Cerebellar nuclear complex (tissue), 1 donor: ENCODE results near the gene GAS7.

ENCODE experiments used
- DNase-seq, 2 experiments: peaks; one replicate each; lab custom pipeline; 2025; lab: John Stamatoyannopoulos, UW

The GAS7 gene

GRCh38 chr17:10135539-10136257 lies 62.7 kb downstream of the GAS7 start:
- DNase-seq, result no peak

GRCh38 chr17:10130677-10131076 lies 67.7 kb downstream of the GAS7 start:
- no peak for DNase-seq

- DNase-seq, result no peak
Measured at GRCh38 chr17:10130263-10130662, 68.1 kb downstream of the GAS7 start.

DNA sequence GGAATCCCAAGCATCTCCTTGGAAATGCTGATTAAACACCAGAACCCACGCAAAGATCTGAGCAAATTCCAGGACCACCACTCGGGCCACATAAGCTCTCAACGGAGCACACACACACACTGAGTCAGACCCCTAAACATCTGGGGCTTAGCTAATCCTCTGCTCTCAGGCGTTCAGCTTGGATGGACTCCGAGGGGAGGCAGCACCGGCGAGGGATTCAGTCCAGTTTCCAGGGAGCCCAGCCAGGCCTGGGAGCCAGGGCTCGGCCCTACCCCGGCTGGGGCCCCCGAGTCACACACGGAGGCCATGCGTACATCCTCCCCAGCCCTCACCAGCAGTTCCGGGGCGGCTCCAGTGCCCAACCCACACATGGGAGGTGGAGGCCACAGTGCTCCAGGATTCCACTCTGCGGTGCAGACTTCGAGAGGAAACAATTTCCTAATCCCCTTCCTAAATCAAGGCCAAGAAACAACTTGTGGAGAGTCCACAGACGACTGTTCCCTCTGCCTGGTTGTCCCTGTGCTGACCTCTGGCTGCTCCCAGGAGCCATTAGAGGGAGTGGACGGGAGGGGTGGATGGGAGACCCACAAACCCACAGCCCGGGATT lies 70.5 kb downstream of the GAS7 start:
- DNase-seq, result no peak

- no peak for DNase-seq
Measured at GRCh38 chr17:10126616-10127501, 71.5 kb downstream of the GAS7 start.

DNA sequence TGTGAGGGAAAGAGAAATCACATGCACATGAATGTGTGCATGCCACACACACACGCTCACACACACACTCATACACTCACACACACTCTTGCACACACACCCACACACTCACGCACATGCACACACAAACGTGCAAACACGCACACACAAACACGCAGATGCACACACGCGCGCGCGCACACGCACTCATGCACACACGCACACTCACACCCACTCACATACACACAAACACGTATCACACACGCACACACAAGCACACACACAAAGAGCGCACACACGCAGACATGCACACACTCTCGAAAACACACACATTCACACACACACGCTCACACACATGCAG lies 72.2 kb downstream of the GAS7 start:
- no peak for DNase-seq

DNA sequence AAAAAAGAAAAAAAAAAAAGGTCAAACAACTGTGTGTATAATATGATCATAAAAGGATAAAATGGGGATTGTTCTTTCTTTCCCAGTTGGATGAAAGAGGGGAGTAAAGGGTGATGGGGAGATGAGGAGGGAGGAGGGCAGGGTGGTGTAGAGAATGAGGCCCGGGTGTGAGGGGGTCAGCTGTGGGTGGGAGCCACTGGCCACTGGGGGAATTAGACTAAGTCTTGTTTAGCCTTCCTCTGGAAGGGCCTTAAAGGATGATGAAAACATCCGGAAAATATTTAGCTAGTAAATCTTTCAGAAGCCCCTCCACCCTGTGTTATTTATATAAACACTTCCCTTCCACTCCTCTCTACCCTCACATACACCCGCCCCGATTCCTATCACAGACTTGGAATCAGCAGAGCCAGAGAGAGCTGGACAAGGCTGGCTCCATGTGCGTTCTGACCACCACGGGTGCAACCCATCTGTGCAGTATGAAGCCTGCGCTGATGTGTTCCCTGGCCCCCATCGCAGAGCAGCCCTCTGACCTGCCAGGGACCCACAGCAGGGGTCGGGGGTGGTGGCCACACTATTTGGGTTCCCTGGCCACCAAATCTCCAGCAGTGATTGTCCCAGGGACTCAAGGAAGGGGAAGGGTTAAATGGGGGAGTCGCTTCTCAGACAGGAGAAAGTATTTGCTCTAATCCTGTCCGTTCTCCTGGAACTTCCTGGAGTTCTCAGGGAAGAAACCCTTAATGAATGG lies 72.7 kb downstream of the GAS7 start:
- DNase-seq, result no peak

- no peak for DNase-seq
Measured at GRCh38 chr17:10123093-10123492, 75.3 kb downstream of the GAS7 start.

DNA sequence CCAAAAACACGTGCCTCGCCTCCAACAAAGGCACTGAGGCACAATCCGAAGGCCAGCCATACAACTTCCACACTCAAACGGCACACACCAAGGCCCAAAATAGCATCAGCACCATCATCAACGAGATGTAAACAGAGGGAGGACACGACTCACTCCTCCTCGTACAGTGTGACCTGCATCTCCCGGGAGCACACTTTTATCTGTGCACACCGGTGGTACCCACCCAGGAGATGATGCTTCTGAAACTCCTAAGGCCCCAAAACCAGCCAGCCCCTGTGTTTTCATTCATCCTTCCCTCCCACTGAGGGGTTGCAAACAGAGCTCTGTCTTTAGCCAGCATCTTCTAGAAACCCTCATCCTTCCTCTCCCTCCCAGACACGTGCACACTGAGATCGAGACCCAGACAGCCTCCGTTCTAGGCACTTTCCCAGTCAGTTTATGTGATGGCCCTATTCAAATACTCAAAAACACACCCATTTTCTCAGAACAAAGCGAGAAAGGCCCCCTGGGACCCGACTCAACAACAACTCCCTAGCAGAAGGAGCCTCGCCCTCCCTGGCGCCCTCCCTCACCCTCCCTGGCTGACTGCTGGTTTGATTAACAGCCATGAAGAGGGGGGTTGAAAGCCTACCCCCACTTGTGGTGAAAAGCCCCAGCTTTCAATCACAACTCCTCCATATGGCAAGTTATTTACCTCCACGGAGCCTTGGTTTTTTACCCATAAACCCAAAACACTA lies 76.3 kb downstream of the GAS7 start:
- DNase-seq, result no peak

GRCh38 chr17:10120749-10121148 lies 77.7 kb downstream of the GAS7 start:
- no peak for DNase-seq

DNA sequence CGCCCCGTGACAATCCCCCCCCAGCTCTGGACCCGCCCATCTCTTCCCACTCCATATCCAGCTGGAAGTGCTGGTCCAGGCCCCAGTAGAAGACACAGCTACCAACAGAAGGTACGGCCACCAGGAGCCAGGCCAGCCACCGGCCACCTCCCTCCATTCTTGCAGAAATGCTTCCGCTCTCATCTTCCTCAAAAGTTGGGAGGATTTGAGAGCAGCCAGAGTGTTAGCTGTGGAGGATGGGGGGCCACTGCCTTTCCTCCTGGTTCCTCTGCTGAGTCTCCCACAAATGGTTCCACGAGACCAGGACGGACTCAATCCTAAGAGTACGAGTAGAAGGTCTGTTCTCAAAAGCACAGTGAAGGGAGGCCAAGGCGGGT lies 78.3 kb downstream of the GAS7 start:
- no peak for DNase-seq

DNA sequence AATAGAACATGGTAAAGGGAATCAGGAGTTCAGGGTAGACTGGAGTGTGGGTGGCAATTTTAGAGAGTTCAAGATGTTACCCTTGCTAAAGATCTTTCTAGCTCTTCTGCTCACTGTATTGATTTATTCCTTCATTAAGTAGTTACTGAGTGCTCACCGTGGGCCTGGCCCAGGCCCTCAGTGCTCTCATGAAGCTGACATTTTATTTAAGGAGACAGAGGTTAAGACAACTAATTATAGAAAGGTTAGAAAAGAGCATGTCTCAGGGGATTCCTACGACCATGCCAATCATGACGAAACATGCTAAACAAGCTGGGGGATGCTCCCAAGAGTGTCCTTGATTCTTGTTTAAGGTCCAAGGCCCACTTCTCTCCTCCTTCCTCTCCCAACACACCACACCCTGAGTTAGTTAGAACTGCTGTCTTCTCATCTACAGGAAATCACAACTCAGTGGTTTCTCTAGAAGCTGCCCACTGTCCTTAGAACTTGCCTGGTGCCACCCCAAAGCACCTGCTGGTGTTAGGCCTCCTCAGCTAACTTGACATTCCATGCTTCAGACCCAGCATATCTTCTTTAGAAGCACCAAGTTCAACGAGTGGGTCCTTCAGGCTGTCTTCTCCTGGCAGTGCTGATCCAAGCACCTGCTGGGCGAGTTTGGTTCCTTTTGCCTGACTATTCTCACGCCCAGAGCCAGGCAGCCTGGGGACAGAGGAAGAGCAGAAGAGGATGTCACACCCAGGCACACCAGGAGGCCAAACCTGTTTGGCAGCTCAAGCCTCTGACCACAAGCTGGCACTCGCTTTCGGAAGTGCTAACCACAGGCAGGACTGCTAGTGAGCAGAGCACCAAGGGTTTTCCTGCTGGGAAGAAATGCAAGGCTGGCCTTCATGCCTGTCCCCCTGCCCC lies 79.0 kb downstream of the GAS7 start:
- no peak for DNase-seq

DNA sequence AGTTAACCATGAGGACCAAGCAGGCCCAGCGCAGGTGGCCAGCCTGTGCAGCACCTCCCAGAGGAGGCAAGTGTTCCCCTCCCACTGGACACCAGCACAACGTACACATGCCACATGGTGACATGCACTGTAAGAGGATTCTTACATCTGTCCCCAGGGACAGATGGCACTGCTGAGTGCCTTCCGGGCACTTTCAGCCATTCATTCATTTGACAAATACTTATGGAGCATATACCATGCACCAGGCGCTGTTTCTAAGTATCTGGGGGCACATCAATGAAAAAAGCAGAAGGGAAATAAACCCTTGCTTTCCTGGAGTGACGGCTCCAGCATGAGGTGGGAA lies 79.6 kb downstream of the GAS7 start:
- DNase-seq, result no peak

GRCh38 chr17:10117581-10118001 lies 80.8 kb downstream of the GAS7 start:
- no peak for DNase-seq

DNA sequence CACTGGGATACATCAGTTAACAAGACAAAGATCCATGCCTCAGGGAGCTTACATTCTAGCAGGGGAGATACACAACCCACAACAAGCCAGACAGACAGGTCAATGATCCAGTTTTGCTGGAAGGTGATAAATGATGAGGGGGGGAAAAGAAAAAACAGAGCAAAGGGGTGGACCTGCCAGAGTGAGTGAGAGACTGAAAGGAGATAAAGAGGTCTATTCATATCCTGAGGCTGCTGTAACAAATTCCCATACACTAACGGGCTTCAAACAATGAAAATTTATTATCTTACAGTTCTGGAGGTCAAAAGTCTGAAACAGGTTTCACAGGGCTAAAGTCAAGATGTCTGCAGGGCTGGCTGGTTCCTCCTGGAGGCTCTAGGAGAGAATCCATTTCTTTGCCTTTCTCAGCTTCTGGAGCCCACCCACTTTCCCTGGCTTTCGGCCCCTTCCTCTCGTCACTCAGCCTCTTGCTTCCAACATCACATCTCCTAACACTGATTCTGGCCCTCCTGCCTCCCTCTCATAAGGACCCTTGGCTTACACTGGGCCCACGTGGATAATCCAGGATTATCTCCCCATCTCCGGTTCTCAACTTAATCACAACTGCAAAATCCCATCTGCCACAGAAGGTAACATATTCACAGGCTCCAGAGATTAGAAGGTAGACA lies 81.5 kb downstream of the GAS7 start:
- no peak for DNase-seq

GRCh38 chr17:10116267-10116666 lies 82.1 kb downstream of the GAS7 start:
- DNase-seq, result no peak

DNA sequence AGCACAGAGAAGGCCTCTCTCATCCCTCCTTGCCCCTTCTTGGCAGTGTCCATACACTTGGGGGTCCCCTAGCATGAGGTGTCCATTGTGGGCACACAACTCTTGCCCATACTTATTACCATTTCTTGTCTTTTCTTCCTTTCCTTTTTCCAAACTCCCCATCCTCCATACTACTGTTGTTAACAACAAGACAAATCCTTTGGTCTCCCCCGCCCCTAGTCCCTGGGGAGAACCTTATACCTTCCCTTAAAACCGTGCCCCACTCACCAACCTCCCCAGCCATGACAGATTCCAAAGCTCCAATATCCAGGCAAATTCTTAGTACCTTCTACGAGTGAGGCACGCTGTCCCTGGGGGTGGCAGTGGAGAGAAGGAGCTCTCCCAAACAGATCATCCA lies 82.9 kb downstream of the GAS7 start:
- DNase-seq, result no peak

DNA sequence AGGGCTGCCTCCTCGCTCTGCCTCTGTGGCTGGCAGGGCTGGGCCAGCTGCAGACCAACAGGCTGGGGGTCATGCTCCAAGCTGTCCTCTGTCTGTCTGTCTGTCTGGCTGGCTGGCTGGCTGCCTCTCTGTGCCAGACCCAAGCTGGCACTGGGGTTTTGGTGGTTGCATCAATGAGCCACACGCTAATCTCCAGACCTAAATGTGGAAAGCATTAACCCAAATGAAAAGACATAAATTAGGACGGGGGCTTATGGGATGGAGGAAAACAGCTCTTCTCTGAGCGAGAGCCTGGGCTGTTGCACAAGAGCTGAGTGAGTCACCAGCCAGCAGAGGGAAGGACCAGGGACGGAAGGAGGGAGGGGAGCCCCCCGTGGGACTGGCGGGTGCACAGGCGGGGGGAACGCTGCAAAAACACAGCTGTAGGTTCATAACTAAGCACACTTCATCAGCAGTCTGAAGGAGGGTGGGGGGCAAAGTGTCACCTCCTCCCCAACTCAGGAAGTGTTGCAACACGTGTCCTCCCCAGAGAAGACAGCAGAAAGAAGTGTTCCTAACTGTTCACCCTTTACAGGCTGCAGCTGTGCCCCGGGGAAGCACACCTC lies 83.4 kb downstream of the GAS7 start:
- no peak for DNase-seq

- DNase-seq, result no peak
Measured at GRCh38 chr17:10112962-10113361, 85.4 kb downstream of the GAS7 start.
